G401 (cell line): ENCODE results near the gene MMRN2. TPM values are rescaled to one million over a fixed set of nuclear protein-coding genes. Genes with fewer than 3 reads are reported as not detected.
"Not testable (repeated sequence)": the region's sequence is repeated elsewhere in the genome, so short reads cannot be mapped to it uniquely, and the experiment has no call there.

Source experiments
- DNase-seq: peaks from one replicate; pipeline ENCODE4 v3.0.0-alpha.2; 2015; ENCODE audit warnings: low spot score
- in situ Hi-C: cut with HindIII; loops from 2 replicates; pipeline ENCODE4 v1.10.0; 2016; ENCODE audit warnings: low sequenced_read_pairs, mixed read lengths
- total RNA-seq: library from RNA; depleted of rRNA; stranded (reverse); fragments of >200 nt; shearing (Covaris generic); gene quantifications from 2 replicates; pipeline ENCODE4 v1.2.3, GENCODE V29; 2014; rRNA removed

MMRN2 gene
- 7.2 and 9.7 TPM in 2 replicates for total RNA-seq

DNA sequence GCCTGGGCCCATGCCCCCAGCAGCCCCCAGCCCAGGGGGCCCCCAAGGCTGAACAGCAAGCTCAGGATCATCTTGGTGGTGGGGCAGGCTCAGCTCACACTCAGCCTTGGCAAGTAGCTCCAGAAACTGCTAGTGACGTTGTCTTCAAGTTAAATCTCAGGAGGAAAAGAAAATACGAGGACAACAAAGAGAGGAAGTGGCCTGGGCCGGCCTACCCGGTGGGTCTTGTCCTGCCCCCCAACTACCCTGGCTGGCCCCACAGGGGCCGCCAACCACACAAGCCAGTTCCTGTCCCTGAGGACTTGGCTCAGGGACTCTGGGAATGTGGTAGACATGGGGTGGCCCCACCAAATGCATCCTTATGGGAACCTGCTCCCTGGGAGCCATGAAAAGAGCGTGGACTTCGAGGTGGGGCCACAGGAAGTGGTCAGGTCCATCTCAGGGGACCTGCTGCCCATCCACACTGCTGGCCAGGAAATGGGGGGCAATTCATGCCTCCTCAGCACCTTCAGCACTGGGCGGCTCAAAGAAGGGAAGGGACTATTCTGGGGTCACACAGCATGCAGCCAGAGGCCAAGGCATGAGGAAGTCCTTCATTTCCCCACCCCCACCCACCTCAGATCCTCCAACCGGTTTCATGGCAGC is at the start of gene MMRN2:
Gene MMRN2 (minus strand): TSS at position 145 of the 645 bp plus-strand sequence. CDS start 74 bp downstream, at position 71.
- no peak for DNase-seq
- in situ Hi-C loops = no loop called here

DNA sequence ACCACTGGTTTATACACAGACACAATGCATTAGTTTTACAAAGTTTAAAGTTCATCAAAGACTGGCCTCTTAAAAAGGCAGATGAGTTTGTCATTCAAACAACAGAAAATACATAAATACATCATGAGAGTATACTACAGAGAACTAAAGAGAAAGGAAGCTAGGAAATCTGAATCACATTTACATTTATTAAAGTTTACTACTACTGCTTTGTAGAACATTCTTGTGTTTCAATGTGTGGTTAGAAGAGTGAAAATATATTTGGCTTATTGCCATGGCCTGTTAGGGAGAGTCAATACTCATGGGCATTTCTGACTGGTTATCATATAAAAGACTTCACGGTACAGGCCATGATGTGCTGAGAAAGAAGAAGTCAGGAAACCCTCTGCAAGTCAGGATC is 49.7 kb upstream of the MMRN2 start:
- in situ Hi-C loops, DNase-seq: not testable (repeated sequence)

GRCh38 chr10:87000491-87000890 is 43.1 kb upstream of the MMRN2 start:
- no peak for DNase-seq
- in situ Hi-C loops = no loop called here

- DNase-seq, in situ Hi-C loops: not testable (repeated sequence)
These were observed 42.5 kb upstream of the MMRN2 start for GRCh38 chr10:86999802-87000403.

DNA sequence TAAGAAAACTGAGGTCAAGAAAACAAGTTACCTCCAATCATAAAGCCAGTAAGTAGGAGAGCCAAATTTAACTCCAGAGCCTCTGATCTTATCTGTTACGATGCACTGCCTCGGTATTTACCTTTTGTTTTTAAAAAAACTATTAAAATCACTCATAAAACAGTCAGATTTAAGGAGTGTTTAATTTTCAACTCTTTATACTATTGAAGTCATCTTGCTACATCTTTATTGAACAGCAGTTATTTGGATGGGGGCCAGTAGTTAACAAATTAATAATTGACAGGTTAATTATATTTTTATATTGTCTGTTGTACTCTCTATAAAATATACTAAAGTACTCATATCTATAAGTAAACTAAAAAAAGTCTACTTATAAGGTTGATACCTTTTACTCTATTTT is 35.5 kb upstream of the MMRN2 start:
- in situ Hi-C loops = no loop called here
- no peak for DNase-seq

- no peak for DNase-seq
- in situ Hi-C loops = no loop called here
These were observed 35.0 kb upstream of the MMRN2 start for GRCh38 chr10:86992456-86992855.

DNA sequence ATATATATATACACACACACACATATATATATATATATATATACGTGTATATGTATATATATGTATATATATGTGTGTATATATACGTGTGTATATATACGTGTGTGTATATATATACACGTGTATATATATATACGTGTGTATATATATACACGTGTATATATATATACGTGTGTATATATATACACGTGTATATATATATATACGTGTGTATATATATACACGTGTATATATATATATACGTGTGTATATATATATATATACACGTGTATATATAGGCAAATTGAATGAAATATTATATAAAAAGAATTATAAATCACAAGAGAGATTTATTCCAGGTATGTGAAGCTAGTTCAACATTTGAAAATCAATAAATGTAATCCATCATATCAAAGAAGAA is 33.9 kb upstream of the MMRN2 start:
- in situ Hi-C loops, DNase-seq: not testable (repeated sequence)

DNA sequence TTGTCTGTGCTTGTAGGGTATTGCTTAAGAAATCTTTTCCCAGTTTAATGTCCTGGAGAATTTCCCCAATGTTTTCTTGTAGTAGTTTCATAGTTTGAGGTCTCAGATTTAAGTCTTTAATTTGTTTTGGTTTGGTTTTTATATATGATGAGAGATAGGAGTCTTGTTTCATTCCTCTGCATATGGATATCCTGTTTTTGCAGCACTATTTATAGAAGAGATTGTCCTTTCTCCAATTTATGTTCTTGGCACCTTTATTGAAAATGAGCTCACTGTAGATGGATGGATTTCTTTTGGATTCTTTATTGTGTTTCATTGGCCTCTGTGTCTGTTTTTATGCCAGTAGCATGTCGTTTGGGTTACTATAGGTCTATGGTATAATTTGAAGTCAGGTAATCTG is 31.1 kb upstream of the MMRN2 start:
- in situ Hi-C loops = no loop called here
- DNase-seq = no peak

- in situ Hi-C loops = not testable (repeated sequence)
These were observed 27.1 kb upstream of the MMRN2 start for GRCh38 chr10:86984498-86984897.

GRCh38 chr10:86981716-86982115 is 24.3 kb upstream of the MMRN2 start:
- DNase-seq = no peak
- in situ Hi-C loops = no loop called here

More at GRCh38 chr10:86984498-86984897, 27.1 kb upstream of the MMRN2 start:
- DNase-seq = not testable (repeated sequence)

DNA sequence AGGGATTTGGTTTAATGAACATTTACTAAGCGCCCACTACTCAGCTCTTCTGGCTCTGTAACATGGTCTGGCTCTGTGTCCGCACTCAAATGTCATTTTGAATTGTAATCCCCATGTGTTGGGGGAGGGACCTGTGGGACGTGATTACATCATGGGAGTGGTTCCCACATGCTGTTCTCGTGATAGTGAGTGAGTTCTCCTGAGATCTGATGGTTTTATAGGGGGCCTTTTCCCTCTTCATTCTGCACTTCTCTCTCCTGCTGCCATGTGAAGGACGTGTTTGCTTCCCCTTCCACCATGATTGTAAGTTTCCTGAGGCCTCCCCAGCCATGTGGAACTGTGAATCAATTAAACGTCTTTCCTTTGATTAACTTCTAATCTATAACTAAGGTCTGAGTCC is 23.6 kb upstream of the MMRN2 start:
- in situ Hi-C loops = not testable (repeated sequence)

GRCh38 chr10:86979977-86980448 is 22.6 kb upstream of the MMRN2 start:
- in situ Hi-C loops = no loop called here
- DNase-seq = no peak

More for the DNA sequence above, 23.6 kb upstream of the MMRN2 start:
- DNase-seq = not testable (repeated sequence)

DNA sequence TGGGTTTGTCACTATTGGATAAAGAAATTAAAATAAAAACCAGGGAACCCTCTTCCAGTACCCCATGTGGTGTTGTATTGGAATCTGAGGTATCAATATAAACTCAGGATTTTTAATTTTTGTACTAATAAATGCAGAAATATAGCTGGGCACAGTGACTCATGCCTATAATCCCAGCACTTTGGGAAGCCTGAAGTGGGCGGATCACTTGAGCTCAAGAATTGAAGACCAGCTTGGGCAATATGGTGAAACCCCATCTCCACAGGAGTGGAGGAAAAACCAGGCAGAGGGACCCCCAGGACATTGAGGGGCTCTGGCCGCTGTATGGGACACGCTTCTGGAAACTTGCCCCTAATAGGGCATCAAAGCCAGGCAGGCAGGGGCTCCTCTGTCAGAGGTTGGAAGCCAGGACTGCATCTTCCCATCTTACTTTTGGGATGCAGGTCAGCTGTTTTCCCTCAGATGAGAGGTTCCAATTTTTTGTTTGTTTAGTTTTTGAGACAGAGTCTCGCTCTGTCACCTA is 21.9 kb upstream of the MMRN2 start:
- in situ Hi-C loops = no loop called here
- DNase-seq = no peak

DNA sequence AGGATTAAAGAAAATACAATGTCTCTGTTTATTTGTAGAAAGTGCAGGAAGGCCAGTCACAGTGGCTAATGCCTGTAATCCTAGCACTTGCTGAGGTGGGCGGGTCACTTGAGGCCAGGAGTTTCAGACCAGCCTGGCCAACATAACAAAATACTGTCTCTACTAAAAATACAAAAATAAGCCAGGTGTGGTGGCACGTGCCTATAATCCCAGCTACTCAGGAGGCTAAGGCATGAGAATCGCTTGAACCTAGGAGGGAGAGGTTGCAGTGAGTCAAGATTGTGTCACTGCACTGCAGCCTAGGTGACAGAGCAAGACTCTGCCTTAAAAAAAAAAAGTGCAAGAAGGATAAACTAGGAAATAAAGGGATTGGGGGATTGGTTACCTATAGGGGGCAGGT is 21.0 kb upstream of the MMRN2 start:
- in situ Hi-C loops, DNase-seq: not testable (repeated sequence)

DNA sequence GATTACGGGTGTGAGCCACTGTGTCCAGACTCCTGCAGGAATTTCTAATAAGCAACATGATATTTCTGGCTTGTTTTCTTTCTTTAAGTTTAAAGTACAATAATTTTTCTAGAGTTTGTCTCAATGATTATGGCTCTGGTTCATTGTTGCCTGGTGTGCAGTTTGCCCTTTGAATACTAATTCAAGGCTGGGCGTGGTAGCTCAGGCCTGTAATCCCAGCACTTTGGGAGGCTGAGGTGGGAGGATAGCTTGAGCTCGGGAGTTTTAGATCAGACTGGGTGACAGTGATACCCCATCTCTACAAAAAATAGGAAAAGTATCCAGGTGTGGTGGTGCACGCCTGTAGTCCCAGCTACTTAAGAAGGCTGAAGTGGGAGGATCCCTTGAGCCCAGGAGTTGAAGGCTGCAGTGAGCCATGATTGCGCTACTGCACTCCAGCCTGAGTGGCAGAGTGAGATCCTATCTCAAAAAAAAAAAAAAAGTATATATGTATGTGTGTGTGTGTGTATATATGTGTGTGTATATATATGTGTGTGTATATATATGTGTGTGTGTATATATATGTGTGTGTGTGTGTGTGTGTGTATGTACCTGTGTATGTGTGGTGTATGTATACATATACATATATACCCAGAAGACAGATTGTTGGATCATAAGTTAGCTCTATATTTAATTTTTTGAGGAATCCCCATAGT is 19.1 kb upstream of the MMRN2 start:
- in situ Hi-C loops = no loop called here
- DNase-seq = no peak

GRCh38 chr10:86974484-86974883 is 17.1 kb upstream of the MMRN2 start:
- no peak for DNase-seq
- in situ Hi-C loops = no loop called here

DNA sequence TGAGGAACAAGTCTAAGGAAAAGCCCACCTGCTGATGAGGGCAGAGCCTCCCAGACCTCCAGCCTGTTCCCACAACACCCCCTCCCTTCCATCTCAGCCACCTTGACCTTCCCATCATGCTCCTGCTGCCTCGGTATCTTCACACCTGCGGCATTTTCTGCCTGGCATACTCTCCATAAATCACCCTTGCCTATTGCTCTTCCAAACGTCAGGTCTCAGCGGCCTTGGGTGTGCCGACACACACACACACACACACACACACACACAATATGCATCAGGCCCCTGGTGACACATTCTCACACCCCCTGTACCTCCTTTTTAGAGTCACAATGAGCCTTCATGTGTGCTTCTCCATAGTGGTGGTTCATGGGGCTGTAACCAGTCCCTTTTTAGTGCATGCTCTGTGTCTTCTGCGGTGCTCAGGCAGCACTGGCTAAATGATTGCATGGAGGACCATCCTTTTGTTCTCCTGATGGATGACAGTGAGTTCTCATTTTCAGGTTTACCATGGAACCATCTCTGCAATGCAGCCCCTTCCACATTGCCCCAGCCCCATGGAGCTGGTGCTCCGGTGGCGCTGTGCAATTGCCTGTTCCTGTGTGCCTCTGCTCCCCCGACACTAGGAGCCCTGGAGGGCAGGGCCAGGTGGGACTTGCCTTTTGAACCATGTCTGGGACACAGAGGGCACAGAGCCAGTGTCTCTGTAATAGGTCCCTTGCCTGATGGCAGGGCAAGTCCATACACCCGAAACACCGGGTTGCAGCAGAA is 15.4 kb upstream of the MMRN2 start:
- DNase-seq = no peak
- in situ Hi-C loops = no loop called here

GRCh38 chr10:86971232-86971991 is 14.0 kb upstream of the MMRN2 start:
- DNase-seq = peak; percentile 27
- in situ Hi-C loops = no loop called here

DNA sequence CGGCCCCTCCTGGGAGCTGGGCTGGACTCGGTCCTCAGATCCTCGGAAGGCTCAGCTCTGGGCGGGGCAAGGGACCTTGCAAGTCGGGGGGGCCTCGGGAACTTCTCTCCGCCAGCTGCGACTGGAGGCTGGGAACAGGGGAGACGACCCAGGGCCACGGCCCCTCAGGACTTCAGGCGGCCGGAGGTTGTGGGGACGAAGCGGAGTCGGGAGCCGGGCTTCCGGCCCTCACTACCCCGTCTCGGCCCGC is 13.5 kb upstream of the MMRN2 start:
- peak; percentile 24 for DNase-seq
- in situ Hi-C loops = no loop called here
